ENCODE data around the gene ZNHIT2. TPM values are rescaled to one million over a fixed set of nuclear protein-coding genes. Genes with fewer than 3 reads are reported as not detected.

ZNHIT2 gene
- total RNA-seq, 1 donor from 2014 or later, result 20.8 TPM

Other genes with a start within 250 kb of the ZNHIT2 start
- 88.0 and 96.9 TPM in 2 replicates for gene EHD1, start 239.1 kb downstream of the ZNHIT2 start, total RNA-seq
- 24.6 and 24.9 TPM in 2 replicates for gene ATG2A, start 200.5 kb downstream of the ZNHIT2 start, total RNA-seq
- gene PPP2R5B, start 193.0 kb downstream of the ZNHIT2 start, total RNA-seq, result 7.3 and 14.0 TPM in 2 replicates
- not detected in 2 replicates for gene GPHA2, start 181.8 kb downstream of the ZNHIT2 start, total RNA-seq
- gene MAJIN, start 145.6 kb downstream of the ZNHIT2 start, total RNA-seq, result not detected in 2 replicates
- gene BATF2, start 120.7 kb downstream of the ZNHIT2 start, total RNA-seq, result not detected in 2 replicates
- gene ARL2, start 103.5 kb downstream of the ZNHIT2 start, total RNA-seq, result 67.3 and 71.2 TPM in 2 replicates
- gene SNX15, start 90.3 kb downstream of the ZNHIT2 start, total RNA-seq, result 19.9 and 30.9 TPM in 2 replicates
- 17.4 and 17.7 TPM in 2 replicates for gene SAC3D1, start 76.5 kb downstream of the ZNHIT2 start, total RNA-seq
- 11.5 and 12.7 TPM in 2 replicates for gene NAALADL1, start 59.1 kb downstream of the ZNHIT2 start, total RNA-seq
- gene CDCA5, start 33.7 kb downstream of the ZNHIT2 start, total RNA-seq, result 91.8 and 92.5 TPM in 2 replicates
- gene ZFPL1, start 33.5 kb downstream of the ZNHIT2 start, total RNA-seq, result 31.9 and 34.5 TPM in 2 replicates
- 137 and 139 TPM in 2 replicates for gene VPS51, start 21.5 kb downstream of the ZNHIT2 start, total RNA-seq
- gene TM7SF2, start 5.8 kb downstream of the ZNHIT2 start, total RNA-seq, result 32.2 and 32.8 TPM in 2 replicates
- gene FAU, start 4.4 kb upstream of the ZNHIT2 start, total RNA-seq, result 1,004 and 1,020 TPM in 2 replicates
- gene MRPL49, start 4.6 kb upstream of the ZNHIT2 start, total RNA-seq, result 76.0 and 76.4 TPM in 2 replicates
- gene SYVN1, start 16.8 kb upstream of the ZNHIT2 start, total RNA-seq, result 42.3 and 45.8 TPM in 2 replicates
- gene SPDYC, start 52.5 kb upstream of the ZNHIT2 start, total RNA-seq, result not detected in 2 replicates
- 85.9 and 93.5 TPM in 2 replicates for gene CAPN1, start 64.2 kb upstream of the ZNHIT2 start, total RNA-seq
- gene POLA2, start 144.3 kb upstream of the ZNHIT2 start, total RNA-seq, result 78.2 and 78.9 TPM in 2 replicates
- gene CDC42EP2, start 197.2 kb upstream of the ZNHIT2 start, total RNA-seq, result 1.6 and 2.7 TPM in 2 replicates
- 84.5 and 93.1 TPM in 2 replicates for gene DPF2, start 216.2 kb upstream of the ZNHIT2 start, total RNA-seq
- gene TIGD3, start 237.1 kb upstream of the ZNHIT2 start, total RNA-seq, result 1.1 TPM in 2 replicates